HFFc6 (cell line): ENCODE data around the gene PRR5. TPM values are rescaled to one million over a fixed set of nuclear protein-coding genes. Genes with fewer than 3 reads are reported as not detected.
"Not testable (repeated sequence)": the region's sequence is repeated elsewhere in the genome, so short reads cannot be mapped to it uniquely, and the experiment has no call there.

Source experiments
- DNase-seq: peaks from one replicate; pipeline ENCODE4 v3.0.0-alpha.2; 2018
- H3K27ac Mint-ChIP-seq: 2 replicates; pipeline ENCODE4 v1.8.0; 2020; ENCODE audit warnings: mild to moderate bottlenecking, mixed read lengths
- H3K27me3 Mint-ChIP-seq: 2 replicates; pipeline ENCODE4 v1.8.0; 2021; ENCODE audit warnings: mild to moderate bottlenecking, moderate library complexity, mixed read lengths; ENCODE audit not compliant: insufficient read depth
- H3K36me3 Mint-ChIP-seq: 2 replicates; pipeline ENCODE4 v1.8.0; 2021; ENCODE audit warnings: low read depth, mixed read lengths
- H3K4me1 Mint-ChIP-seq: 2 replicates; pipeline ENCODE4 v1.8.0; 2020; ENCODE audit warnings: low read depth, mixed read lengths
- H3K4me3 Mint-ChIP-seq: 2 replicates; pipeline ENCODE4 v1.8.0; 2020; ENCODE audit warnings: mild to moderate bottlenecking, moderate library complexity, mixed read lengths
- H3K9me3 Mint-ChIP-seq: 2 replicates; pipeline ENCODE4 v1.8.0; 2020; ENCODE audit warnings: mild to moderate bottlenecking, mixed read lengths
- total RNA-seq, 6 experiments: library from RNA; stranded (reverse); fragmentation: NEBNext Ultra II Directional; extraction: Animal tissue kit (Norgen Biotek cat#: 25700); gene quantifications; 2 replicates in 1 of 6; 3 replicates in 5 of 6; pipeline ENCODE4 v1.2.3, GENCODE V29; 2021
- TF ChIP-seq, protein P1 (sequence below): fragments of 200-600 bp; sonication (generic); IDR thresholded peaks from 2 replicates; pipeline ENCODE4 v1.5.0; 2021; ENCODE audit warnings: antibody characterized with exemption, mild to moderate bottlenecking

Gene PRR5
- total RNA-seq, 6 experiments from 2014 or later: 4.6 to 12.7 (median 5.2) TPM

DNA sequence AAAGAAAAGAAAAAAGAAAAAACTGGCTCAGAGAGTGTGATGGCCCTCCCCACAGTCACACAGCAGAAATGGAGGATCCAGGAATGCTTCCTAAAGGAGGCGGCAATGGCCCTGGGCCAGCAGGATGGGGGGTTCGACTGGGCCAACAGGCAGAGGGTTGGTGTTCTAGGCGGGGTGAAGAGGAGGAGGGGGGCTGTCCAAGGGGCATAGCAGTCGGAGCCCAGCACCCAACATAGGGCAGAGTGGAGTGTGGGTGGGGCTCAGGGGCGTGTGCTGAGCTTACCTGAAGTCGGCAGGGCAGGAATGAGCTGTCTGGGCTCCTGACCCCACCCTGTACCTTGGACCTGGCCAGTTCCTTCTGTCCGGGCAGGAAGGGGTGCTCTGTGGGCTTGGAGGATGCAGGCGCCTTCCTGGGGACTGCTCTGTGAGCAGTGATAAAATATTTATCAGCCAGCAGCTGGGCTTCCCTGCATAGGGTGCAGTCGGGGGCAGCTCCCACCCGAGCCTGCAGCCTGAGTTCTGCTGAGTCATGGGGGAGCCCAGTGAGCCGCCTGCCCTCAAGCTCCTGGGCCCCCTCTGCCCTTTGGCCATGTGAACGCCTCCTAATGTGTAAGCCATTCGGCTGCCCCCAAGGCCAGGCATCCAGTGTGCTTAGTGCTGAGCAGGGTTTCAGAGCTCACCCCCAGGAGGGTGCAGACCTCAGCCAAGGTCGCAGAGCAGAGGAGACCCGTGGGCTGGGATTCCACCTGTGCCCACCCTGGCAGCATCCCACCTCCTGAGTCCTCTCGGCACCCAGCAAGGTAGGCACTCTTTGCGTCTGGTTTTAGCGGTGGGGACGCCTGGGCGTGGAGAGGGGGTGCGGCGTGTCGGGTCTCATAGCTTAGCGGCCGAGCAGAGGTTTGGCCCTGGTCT, 25.3 kb upstream of the PRR5 start:
- TF ChIP-seq, protein P1, sequence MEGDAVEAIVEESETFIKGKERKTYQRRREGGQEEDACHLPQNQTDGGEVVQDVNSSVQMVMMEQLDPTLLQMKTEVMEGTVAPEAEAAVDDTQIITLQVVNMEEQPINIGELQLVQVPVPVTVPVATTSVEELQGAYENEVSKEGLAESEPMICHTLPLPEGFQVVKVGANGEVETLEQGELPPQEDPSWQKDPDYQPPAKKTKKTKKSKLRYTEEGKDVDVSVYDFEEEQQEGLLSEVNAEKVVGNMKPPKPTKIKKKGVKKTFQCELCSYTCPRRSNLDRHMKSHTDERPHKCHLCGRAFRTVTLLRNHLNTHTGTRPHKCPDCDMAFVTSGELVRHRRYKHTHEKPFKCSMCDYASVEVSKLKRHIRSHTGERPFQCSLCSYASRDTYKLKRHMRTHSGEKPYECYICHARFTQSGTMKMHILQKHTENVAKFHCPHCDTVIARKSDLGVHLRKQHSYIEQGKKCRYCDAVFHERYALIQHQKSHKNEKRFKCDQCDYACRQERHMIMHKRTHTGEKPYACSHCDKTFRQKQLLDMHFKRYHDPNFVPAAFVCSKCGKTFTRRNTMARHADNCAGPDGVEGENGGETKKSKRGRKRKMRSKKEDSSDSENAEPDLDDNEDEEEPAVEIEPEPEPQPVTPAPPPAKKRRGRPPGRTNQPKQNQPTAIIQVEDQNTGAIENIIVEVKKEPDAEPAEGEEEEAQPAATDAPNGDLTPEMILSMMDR: no peak
- no peak overlapping the region for H3K4me3 Mint-ChIP-seq

DNA sequence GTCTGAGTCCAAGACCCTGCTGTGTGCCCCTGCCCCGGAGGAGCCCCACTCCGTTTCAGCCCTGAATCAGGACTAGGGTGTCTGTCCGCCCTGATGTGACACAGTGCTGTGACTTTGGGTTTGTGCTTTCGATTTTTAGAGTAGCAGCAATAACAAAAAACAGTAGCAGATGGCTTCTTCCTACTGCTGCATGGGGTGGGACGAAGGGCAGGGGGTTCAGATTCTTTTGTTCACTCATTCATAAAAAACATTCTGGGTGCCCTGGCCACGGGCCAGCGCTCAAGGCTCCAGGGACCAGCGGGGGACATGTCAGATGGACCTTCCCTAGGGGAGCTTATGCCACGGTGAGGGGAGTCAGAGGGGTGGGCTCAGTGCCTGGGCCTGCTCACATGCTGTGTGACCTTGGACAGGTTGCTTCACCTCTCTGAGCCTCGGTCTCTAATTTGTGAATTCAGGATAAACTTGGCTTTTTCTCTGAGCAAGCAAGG, 24.6 kb upstream of the PRR5 start:
- H3K27ac Mint-ChIP-seq: no peak overlapping the region
- H3K9me3 Mint-ChIP-seq: no peaks in the 10 kb centered on the region
- TF ChIP-seq, protein P1: no peak
- peaks cover 8% of the 10 kb centered on the region for H3K27me3 Mint-ChIP-seq
- no peaks in the 10 kb centered on the region for H3K4me1 Mint-ChIP-seq
- no peak overlapping the region for H3K4me3 Mint-ChIP-seq
- no peak for DNase-seq
- H3K36me3 Mint-ChIP-seq: no peaks in the 10 kb centered on the region

More for the DNA sequence above, 25.3 kb upstream of the PRR5 start:
- no peaks in the 10 kb centered on the region for H3K9me3 Mint-ChIP-seq
- peaks cover 11% of the 10 kb centered on the region for H3K27me3 Mint-ChIP-seq
- H3K27ac Mint-ChIP-seq: no peak overlapping the region
- no peaks in the 10 kb centered on the region for H3K4me1 Mint-ChIP-seq
- DNase-seq: no peak
- H3K36me3 Mint-ChIP-seq: no peaks in the 10 kb centered on the region

DNA sequence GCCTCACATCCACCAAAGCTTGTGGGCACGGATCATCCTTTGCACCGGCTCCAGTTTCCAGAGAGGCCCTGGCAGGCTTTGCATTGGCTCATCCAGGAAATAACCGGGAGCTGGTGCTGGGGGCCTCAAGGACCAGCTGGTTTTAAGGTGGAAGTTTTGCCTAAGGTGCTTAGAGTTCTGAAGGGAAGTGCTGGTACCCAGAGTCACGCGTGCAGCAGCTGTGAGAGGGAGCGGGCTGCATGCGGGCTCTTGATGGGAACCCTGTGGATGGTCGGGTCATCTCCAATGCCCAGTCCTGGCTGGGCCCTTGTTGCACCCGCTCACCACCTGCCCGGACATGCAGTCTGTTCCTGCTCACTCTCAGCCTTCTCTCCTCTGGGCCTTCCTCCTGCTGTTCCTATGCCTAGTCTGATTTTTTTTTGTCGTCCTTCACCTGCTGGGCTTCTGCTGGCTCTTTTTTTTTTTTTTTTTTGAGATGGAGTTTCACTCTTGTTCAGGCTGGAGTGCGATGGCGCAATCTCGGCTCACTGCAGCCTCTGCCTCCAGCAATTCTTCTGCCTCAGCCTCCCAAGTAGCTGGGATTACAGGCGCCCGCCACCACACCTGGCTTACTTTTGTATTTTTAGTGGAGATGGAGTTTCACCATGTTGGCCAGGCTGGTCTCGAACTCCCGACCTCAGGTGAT, 24.0 kb upstream of the PRR5 start:
- Mint-ChIP-seq H3K9me3 (no peaks in the 10 kb centered on the region), H3K27ac (no peak overlapping the region), H3K4me3 (no peak overlapping the region), H3K4me1 (no peaks in the 10 kb centered on the region), H3K36me3 (no peaks in the 10 kb centered on the region), H3K27me3 (peaks cover 8% of the 10 kb centered on the region)
- DNase-seq: no peak
- TF ChIP-seq, protein P1: no peak

DNA sequence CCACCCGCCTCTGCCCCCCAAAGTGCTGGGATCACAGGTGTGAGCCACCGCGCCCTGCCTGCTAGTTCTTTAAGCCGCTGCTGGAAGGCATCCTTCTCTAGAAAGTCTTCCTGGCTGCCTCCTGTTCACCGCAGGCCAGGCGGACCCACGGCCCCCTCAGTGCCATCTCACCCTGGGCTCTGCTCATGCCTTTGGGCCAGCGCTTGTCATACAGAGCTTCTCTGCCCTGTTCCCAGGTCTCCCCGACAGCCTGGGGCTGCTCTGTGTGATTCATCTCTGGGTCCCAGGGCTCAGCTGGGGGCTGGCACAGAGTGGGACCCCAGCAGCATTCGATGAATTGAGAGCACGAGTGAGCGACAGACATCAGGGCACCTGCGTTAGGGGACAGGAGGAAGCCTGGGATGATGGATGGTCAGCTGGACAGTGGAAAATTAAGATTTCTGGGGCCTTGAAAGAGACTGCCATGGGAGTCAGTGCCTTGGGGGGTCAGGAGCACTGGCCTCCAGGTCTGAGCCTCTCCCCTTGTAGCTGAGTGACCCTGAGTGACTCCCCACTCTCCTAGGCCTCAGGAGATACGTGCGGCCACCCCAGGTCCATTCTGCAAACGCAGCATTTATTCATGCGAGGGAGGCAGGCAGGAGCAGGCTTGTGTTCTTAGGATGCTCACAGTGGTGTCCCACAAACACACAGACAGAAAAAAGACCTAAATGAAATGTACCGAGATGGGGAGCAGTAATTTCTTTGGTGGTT, 23.3 kb upstream of the PRR5 start:
- H3K27me3 Mint-ChIP-seq: peaks cover 6% of the 10 kb centered on the region
- no peak for DNase-seq
- no peak overlapping the region for H3K27ac Mint-ChIP-seq
- no peaks in the 10 kb centered on the region for H3K4me1 Mint-ChIP-seq
- no peaks in the 10 kb centered on the region for H3K36me3 Mint-ChIP-seq
- TF ChIP-seq, protein P1: no peak
- no peak overlapping the region for H3K4me3 Mint-ChIP-seq
- no peaks in the 10 kb centered on the region for H3K9me3 Mint-ChIP-seq

DNA sequence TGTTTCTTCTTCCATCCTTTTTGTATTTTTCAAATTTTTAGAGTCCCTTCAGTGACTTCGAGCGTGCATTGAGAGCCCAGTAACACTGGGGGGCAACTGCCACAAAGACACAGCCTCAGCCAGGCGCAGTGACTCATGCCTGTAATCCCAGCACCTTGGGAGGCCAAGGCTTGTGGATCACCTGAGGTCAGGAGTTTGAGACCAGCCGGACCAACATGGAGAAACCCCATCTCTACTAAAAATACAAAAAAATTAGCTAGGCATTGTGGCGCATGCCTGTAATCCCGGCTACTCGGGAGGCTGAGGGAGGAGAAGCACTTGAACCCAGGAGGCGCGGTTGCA, 22.7 kb upstream of the PRR5 start:
- not testable (repeated sequence) for H3K9me3 Mint-ChIP-seq, DNase-seq, H3K4me1 Mint-ChIP-seq, H3K4me3 Mint-ChIP-seq, H3K36me3 Mint-ChIP-seq, H3K27ac Mint-ChIP-seq, H3K27me3 Mint-ChIP-seq
